ENCODE measurements around the gene CXCR3.
"Not testable (repeated sequence)": the region's sequence is repeated elsewhere in the genome, so short reads cannot be mapped to it uniquely, and the experiment has no call there.

Gene CXCR3

GRCh38 chrX:71615056-71615455 lies 3.3 kb downstream of the CXCR3 start:
- no peak overlapping the region for H3K27ac ChIP-seq
- TF ChIP-seq CTCF (IDR thresholded peaks at IDR 0.05) = no peak
- no peak overlapping the region for H3K4me2 ChIP-seq (ENCODE audit: low read length)
- H3K9me3 ChIP-seq (ENCODE audit: control insufficient read depth, low read length) = no peaks in the 10 kb centered on the region
- no peak overlapping the region for H3K4me3 ChIP-seq (ENCODE audit: low read depth, low read length)
- H3K4me1 ChIP-seq = no peaks in the 10 kb centered on the region
- no peaks in the 10 kb centered on the region for H3K36me3 ChIP-seq (ENCODE audit: control insufficient read depth, insufficient read depth, low read length)
- no peak overlapping the region for H2AFZ ChIP-seq
- H3K9ac ChIP-seq = no peak overlapping the region
- H3K79me2 ChIP-seq = no peaks in the 10 kb centered on the region
- no peaks in the 10 kb centered on the region for H3K27me3 ChIP-seq (ENCODE audit: control insufficient read depth, insufficient read depth, low read length)

GRCh38 chrX:71612256-71612655 lies 6.1 kb downstream of the CXCR3 start:
- H3K79me2 ChIP-seq = no peaks in the 10 kb centered on the region
- no peak overlapping the region for H2AFZ ChIP-seq
- no peaks in the 10 kb centered on the region for H3K36me3 ChIP-seq (ENCODE audit: control insufficient read depth, insufficient read depth, low read length)
- H3K27ac ChIP-seq = no peak overlapping the region
- no peak for TF ChIP-seq CTCF (IDR thresholded peaks at IDR 0.05)
- no peaks in the 10 kb centered on the region for H3K4me1 ChIP-seq
- no peak overlapping the region for H3K4me3 ChIP-seq (ENCODE audit: low read depth, low read length)
- no peaks in the 10 kb centered on the region for H3K9me3 ChIP-seq (ENCODE audit: control insufficient read depth, low read length)
- H3K27me3 ChIP-seq (ENCODE audit: control insufficient read depth, insufficient read depth, low read length) = no peaks in the 10 kb centered on the region
- H3K9ac ChIP-seq = no peak overlapping the region
- no peak overlapping the region for H3K4me2 ChIP-seq (ENCODE audit: low read length)

- not testable (repeated sequence) for H3K36me3 ChIP-seq (ENCODE audit: control insufficient read depth, insufficient read depth, low read length); H3K9me3 ChIP-seq (ENCODE audit: control insufficient read depth, low read length); H3K9ac ChIP-seq; H3K79me2 ChIP-seq; H2AFZ ChIP-seq; H3K4me1 ChIP-seq; H3K27me3 ChIP-seq (ENCODE audit: control insufficient read depth, insufficient read depth, low read length); H3K27ac ChIP-seq; H3K4me3 ChIP-seq (ENCODE audit: low read depth, low read length); H3K4me2 ChIP-seq (ENCODE audit: low read length)
Measured at GRCh38 chrX:71611736-71612135, 6.6 kb downstream of the CXCR3 start.

- H2AFZ ChIP-seq = no peak overlapping the region
- H3K4me3 ChIP-seq (ENCODE audit: low read depth, low read length) = no peak overlapping the region
- H3K9ac ChIP-seq = no peak overlapping the region
- H3K27ac ChIP-seq = no peak overlapping the region
- H3K36me3 ChIP-seq (ENCODE audit: control insufficient read depth, insufficient read depth, low read length) = no peaks in the 10 kb centered on the region
- TF ChIP-seq CTCF (IDR thresholded peaks at IDR 0.05) = no peak
- H3K4me2 ChIP-seq (ENCODE audit: low read length) = no peak overlapping the region
- H3K79me2 ChIP-seq = no peaks in the 10 kb centered on the region
- H3K9me3 ChIP-seq (ENCODE audit: control insufficient read depth, low read length) = no peaks in the 10 kb centered on the region
- H3K4me1 ChIP-seq = no peaks in the 10 kb centered on the region
- H3K27me3 ChIP-seq (ENCODE audit: control insufficient read depth, insufficient read depth, low read length) = no peaks in the 10 kb centered on the region
Measured at GRCh38 chrX:71609095-71609750, 9.1 kb downstream of the CXCR3 start.

- Histone ChIP-seq H3K9me3 (ENCODE audit: control insufficient read depth, low read length) (no peaks in the 10 kb centered on the region), H3K4me1 (no peaks in the 10 kb centered on the region), H3K27ac (no peak overlapping the region), H3K79me2 (no peaks in the 10 kb centered on the region), H3K9ac (no peak overlapping the region), H3K27me3 (ENCODE audit: control insufficient read depth, insufficient read depth, low read length) (no peaks in the 10 kb centered on the region), H3K36me3 (ENCODE audit: control insufficient read depth, insufficient read depth, low read length) (no peaks in the 10 kb centered on the region), H3K4me2 (ENCODE audit: low read length) (no peak overlapping the region), H3K4me3 (ENCODE audit: low read depth, low read length) (no peak overlapping the region), H2AFZ (no peak overlapping the region)
- no peak for TF ChIP-seq CTCF (IDR thresholded peaks at IDR 0.05)
Measured at GRCh38 chrX:71607488-71607887, 10.8 kb downstream of the CXCR3 start.

Data from parathyroid adenoma (tissue), 2 donors.